Measurements from ENCODE around the gene PIP4K2B. TPM values are rescaled to one million over a fixed set of nuclear protein-coding genes. Genes with fewer than 3 reads are reported as not detected.

PIP4K2B gene
- total and polyA plus RNA-seq, 2 of the 8 experiments (the other 6 are each of a cell fraction or from before 2014, with no cell fraction given), result 21.5 to 57.8 TPM

DNA sequence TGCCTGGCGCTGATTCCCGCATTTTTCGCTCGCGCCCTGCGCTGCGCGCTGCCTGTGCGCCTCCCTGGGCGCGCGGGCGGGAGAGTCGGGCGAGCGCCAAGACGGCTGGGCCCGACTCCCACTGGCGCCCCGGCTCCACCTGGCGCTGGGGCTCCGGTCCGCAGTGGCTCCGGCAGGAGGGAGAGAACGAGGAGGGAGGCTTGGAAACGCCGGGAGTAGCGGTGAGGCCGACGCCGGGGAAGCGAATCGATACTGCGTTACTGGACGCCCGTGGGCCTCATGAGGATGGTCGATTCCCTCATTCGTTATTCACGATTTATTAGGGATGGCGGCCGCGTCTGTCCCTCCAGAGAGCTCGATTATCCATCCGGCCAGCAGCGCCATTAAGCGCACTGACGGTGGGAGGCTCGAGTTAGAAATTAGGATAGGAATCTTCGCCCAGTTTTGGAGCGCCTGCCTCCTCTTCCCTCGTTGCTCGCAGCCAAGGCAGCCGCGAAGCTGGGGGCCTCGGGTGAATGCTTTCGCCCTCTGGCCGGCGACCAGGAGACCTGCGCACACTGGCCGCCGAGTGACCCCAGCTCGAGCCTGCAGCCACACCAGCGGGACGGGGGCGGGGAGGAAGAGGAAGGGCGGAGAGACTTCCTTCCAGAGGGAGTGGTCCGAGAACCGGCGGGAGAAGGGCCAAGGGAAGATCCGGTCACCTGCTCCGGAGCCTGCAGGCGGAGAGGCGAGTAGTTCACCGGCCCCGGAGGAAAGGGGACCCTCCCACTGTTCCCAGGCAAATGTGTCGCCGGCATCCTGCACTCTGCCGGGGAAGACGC lies 49.9 kb downstream of the PIP4K2B start (continued):
- TF ChIP-seq BCL11A (IDR thresholded peaks at IDR 0.05; ENCODE audit: low read depth in 2 of 2, low read length in 2 of 2) (no peak), SAP30 (IDR thresholded peaks at IDR 0.05; ENCODE audit: insufficient read depth, insufficient replicate concordance, low read length) (peak; percentile 14), EZH2 (IDR thresholded peaks at IDR 0.05; ENCODE audit: low read depth, low read length, severe bottlenecking) (no peak), EGR1 (IDR thresholded peaks at IDR 0.05; ENCODE audit: borderline replicate concordance, low read depth, low read length) (peak; percentile 74; the same call in 1 of the 2 replicates), TAF7 (optimal IDR thresholded peaks at IDR 0.05; ENCODE audit: borderline replicate concordance, low read depth, low read length) (peak; percentile 16), POLR2A (IDR thresholded peaks at IDR 0.05; ENCODE audit: control extremely low read depth in 1 of 2, low read depth in 2 of 2, low read length in 2 of 2) (peak in 1 of 2 experiments; percentile 77; a peak in 1 of 3 replicates), RBBP5 (IDR thresholded peaks at IDR 0.05; ENCODE audit: borderline replicate concordance, low read depth, low read length) (peak; percentile 81; the same call in 1 of the 2 replicates), YY1 (IDR thresholded peaks at IDR 0.05; ENCODE audit: low read depth, low read length) (0 out of 2 replicates have a peak, but pooled peaks have one; percentile 61), TBP (IDR thresholded peaks at IDR 0.05; ENCODE audit: low read depth, low read length) (peak; percentile 64)
- TF ChIP-seq, protein P1, sequence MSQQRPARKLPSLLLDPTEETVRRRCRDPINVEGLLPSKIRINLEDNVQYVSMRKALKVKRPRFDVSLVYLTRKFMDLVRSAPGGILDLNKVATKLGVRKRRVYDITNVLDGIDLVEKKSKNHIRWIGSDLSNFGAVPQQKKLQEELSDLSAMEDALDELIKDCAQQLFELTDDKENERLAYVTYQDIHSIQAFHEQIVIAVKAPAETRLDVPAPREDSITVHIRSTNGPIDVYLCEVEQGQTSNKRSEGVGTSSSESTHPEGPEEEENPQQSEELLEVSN (IDR thresholded peaks at IDR 0.05), result peak; percentile 96
- TF ChIP-seq, protein P2, sequence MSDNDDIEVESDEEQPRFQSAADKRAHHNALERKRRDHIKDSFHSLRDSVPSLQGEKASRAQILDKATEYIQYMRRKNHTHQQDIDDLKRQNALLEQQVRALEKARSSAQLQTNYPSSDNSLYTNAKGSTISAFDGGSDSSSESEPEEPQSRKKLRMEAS (IDR thresholded peaks at IDR 0.05), result peak; percentile 71

Data from H1 (cell line).